Measurements from ENCODE around the gene CNGB1.
"Not testable (repeated sequence)": the region's sequence is repeated elsewhere in the genome, so short reads cannot be mapped to it uniquely, and the experiment has no call there.

The CNGB1 gene

GRCh38 chr16:57876210-57876609 is 94.7 kb downstream of the CNGB1 start:
- no peak for DNase-seq (ENCODE audit: insufficient read length, low spot score)

GRCh38 chr16:57875347-57875746 is 95.6 kb downstream of the CNGB1 start:
- FAIRE-seq (no peak), DNase-seq (ENCODE audit: insufficient read length, low spot score) (no peak)
- TF ChIP-seq, protein P1, sequence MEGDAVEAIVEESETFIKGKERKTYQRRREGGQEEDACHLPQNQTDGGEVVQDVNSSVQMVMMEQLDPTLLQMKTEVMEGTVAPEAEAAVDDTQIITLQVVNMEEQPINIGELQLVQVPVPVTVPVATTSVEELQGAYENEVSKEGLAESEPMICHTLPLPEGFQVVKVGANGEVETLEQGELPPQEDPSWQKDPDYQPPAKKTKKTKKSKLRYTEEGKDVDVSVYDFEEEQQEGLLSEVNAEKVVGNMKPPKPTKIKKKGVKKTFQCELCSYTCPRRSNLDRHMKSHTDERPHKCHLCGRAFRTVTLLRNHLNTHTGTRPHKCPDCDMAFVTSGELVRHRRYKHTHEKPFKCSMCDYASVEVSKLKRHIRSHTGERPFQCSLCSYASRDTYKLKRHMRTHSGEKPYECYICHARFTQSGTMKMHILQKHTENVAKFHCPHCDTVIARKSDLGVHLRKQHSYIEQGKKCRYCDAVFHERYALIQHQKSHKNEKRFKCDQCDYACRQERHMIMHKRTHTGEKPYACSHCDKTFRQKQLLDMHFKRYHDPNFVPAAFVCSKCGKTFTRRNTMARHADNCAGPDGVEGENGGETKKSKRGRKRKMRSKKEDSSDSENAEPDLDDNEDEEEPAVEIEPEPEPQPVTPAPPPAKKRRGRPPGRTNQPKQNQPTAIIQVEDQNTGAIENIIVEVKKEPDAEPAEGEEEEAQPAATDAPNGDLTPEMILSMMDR (IDR thresholded peaks at IDR 0.05; ENCODE audit: insufficient read depth, missing control alignments), result no peak

More at GRCh38 chr16:57876210-57876609, 94.7 kb downstream of the CNGB1 start:
- FAIRE-seq, result no peak
- TF ChIP-seq, protein P1 (IDR thresholded peaks at IDR 0.05; ENCODE audit: insufficient read depth, missing control alignments), result no peak

DNA sequence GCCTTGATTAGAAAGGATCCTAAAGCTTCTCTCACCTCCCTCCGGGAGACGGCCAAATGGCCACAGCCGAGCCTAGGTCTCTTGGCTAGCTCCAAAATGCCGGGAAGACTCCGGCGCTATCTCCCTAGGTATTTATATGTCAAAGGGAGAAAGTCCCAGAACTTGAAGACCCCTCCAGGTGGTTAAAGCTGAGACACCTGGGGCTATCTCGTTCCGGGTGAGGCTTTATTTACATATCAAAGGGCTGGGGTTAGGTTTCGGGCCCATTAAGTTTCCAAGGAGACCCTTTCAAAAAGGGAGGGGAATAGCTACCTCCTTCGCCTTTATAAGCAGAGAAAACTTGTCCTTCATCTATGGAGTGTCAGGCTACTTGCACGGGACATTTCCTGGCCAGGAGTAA is 97.7 kb downstream of the CNGB1 start:
- TF ChIP-seq, protein P1 (IDR thresholded peaks at IDR 0.05; ENCODE audit: insufficient read depth, missing control alignments), result no peak
- no peak for DNase-seq (ENCODE audit: insufficient read length, low spot score)
- no peak for FAIRE-seq

GRCh38 chr16:57872764-57873163 is 98.2 kb downstream of the CNGB1 start:
- FAIRE-seq; DNase-seq (ENCODE audit: insufficient read length, low spot score): not testable (repeated sequence)

DNA sequence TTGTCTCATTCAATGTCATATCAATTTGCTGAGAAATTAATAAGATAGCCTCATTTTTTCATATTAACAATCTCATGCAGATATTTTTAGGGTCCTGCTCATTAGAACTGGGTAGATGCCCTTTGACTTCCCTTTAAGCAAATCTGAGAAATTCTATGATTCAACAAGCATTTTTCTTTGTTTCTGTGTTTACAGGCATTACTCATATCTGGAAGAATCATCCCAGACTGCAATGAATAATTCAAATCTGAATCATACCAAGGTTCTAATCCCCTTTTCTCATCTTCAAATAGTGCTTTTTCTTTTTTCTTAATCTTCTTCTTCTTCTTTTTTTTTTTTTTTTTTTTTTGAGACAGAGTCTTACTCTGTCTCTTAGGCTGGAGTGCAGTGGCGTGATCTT is 99.5 kb downstream of the CNGB1 start:
- FAIRE-seq, result no peak

GRCh38 chr16:57870753-57871454 is 100.0 kb downstream of the CNGB1 start:
- TF ChIP-seq, protein P1 (IDR thresholded peaks at IDR 0.05; ENCODE audit: insufficient read depth, missing control alignments), result no peak
- FAIRE-seq, result no peak
- no peak for DNase-seq (ENCODE audit: insufficient read length, low spot score)

More for the DNA sequence above, 99.5 kb downstream of the CNGB1 start:
- TF ChIP-seq, protein P1 (IDR thresholded peaks at IDR 0.05; ENCODE audit: insufficient read depth, missing control alignments), result no peak
- no peak for DNase-seq (ENCODE audit: insufficient read length, low spot score)

DNA sequence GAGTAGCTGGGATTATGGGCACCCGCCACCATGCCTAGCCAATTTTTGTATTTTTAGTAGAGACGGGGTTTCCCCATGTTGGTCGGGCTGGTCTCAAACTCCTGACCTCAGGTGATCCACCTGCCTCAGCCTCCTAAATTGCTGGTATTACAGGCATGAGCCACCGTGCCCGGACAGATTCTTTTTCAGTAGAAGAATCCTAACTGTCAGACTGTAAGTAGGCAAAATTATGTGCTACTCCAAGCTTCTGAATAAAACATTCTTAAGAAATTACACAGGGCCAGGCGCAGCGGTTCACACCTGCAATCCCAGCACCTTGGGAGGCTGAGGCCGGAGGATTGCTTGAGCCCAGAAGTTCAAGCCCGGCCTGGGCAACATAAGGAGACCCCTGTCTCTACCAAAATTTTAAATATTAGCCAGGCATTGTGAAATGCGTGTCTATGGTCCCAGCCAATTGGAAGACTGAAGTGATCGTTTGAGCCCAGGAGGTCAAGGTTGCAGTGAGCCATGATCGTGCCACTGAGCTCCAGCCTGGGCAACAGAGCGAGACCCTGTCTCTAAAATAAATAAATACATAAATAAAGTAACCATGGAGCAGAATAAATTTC is 101.9 kb downstream of the CNGB1 start:
- TF ChIP-seq, protein P1 (IDR thresholded peaks at IDR 0.05; ENCODE audit: insufficient read depth, missing control alignments), result no peak
- no peak for DNase-seq (ENCODE audit: insufficient read length, low spot score)
- FAIRE-seq, result no peak

All from D721Med (cell line).